NCI-H446 treated with DMSO at 0.1 percent for 48 hours (cell line): ENCODE results near the gene NOXA1.
"Not testable (repeated sequence)": the region's sequence is repeated elsewhere in the genome, so short reads cannot be mapped to it uniquely, and the experiment has no call there.

Source experiments
- DNase-seq: peaks from one replicate; lab custom pipeline; 2025; lab: John Stamatoyannopoulos, UW

The NOXA1 gene

DNA sequence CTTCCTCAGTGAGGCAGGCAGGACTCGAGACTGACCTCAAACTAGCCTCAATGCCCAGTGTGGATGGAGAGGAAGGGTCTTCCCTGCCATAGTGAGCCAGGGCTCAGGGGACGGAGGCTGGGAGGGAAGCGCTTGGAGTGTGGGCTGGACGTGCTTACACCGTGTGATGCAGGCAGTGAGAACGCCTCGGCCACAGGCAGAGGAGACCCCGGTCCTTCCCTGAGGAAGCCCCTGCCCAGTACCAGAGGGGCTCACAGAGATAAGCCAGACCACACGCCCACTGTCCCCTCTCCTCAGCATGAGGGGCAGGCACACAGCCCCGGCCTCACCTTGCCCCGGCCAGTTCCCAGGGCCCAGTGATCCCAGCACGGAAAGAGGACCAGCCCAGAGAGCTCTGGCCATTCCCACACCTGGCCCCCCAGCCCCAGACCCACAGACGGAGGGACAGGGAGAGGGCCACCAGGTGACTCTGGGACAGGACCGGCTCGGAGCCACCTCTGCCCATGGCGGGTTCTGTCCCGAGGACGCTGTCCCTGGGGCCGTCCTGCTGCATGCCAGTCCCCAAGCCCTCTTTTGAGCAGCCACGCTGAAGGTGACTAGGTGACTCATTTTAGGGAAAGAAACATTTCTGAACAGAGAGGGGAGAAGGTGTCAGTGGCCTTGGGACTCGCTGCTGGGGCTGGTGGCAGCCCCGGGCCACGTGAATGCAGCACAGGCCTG lies 42.0 kb downstream of the NOXA1 start:
- no peak for DNase-seq

DNA sequence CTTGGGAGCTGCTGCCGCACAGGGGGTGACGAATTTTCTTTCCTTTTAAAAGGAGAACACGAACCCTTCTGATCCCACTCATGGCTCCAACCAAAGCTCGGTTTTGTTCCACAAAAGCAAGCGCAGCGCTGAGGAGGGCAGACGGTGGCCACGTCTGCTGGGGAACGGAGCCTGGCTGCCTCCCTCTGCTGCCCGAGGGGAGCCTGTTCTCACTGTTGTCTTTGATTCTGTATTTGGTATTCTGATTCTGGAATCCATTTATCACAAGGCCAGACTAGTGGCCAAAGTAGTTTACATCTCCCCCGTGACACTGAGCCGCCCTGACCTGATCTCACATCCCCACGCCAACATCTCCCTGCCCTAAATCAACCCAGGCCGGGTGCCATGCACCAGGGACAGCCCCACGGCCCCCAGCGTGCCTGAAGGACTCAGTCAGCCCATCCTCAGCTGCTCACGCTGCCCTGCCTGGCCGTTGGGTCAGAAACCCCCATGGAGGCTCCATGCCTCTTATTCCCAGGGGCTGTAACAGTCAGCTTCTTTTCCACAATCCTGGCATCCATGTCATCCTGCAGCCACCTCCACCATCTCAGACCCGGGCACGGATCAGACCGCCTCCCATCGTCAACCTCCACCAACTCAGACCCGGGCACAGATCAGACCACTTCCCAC lies 42.7 kb downstream of the NOXA1 start:
- DNase-seq, result no peak

DNA sequence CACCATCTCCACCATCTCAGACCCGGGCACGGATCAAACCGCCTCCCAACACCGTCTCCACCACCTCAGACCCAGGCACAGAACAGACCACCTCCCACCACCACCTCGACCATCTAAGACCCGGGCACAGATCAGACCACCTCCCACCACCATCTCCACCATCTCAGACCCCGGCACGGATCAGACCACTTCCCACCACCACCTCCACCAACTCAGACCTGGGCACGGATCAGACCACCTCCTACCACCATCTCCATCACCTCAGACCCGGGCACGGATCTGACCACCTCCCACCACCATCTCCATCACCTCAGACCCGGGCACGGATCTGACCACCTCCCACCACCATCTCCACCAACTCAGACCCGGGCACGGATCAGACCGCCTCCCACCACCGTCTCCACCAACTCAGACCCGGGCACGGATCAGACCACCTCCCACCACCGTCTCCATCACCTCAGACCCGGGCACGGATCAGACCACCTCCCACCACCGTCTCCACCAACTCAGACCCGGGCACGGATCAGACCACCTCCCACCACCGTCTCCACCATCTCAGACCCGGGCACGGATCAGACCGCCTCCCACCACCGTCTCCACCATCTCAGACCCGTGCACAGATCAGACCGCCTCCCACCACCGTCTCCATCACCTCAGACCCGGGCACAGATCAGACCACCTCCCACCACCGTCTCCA lies 43.3 kb downstream of the NOXA1 start:
- DNase-seq, result not testable (repeated sequence)

DNA sequence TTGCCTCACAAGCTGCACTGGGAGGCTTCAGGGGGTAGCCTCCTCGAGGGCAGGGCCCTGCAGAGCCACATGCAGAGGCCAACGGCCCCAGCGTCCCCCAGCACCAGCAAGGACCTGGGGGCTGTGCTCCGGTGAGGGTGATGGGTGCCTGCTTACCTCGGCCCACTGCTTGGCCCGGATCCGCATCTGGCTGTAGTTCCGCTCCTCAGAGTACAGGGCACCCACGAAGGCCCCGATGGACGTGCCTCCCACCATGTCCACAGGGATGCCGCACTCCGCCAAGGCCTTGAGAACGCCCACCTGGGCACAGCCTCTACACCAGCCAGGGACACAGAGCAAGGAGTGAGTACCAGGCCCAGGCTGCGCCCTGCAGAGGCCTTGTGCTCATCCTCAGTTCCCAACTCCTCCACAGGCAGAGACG lies 44.0 kb downstream of the NOXA1 start:
- DNase-seq, result no peak

DNA sequence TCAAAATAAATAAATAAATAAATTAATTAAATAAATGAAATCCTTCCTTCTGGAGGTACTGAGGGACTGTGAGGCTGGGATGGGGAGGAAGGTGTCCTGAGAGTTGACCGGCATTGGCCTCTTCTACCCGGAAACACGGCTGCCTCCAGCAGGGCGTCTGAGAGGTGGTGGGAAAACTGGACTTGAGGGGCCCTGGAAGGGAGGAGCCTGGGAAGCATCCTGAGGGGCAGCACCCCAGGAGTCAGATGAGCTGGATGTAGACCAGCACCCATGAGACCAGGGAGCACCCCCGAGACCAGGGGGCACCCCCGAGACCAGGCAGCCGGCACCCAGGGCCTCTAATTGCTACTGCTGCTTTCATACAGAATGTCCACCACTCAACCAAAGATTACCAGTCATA lies 44.7 kb downstream of the NOXA1 start:
- DNase-seq, result no peak

DNA sequence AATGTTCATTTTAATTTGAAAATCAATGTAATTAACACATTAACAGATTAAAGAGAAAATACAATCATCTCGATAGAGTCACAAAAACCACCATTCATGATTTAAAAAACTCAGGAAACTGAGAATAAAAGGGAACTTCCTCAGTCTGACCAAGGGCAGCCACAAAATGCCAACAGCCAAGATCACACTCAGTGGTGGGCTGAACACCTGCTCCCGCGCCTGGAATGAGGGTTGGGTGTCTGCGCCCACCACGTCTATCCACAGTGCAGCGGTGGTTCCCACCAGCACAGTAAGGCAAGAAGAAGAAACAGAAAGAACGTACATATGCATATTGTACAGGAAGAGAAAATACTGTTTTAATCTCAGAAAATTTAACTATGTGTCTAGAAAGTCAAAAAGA lies 47.6 kb downstream of the NOXA1 start:
- DNase-seq, result no peak

DNA sequence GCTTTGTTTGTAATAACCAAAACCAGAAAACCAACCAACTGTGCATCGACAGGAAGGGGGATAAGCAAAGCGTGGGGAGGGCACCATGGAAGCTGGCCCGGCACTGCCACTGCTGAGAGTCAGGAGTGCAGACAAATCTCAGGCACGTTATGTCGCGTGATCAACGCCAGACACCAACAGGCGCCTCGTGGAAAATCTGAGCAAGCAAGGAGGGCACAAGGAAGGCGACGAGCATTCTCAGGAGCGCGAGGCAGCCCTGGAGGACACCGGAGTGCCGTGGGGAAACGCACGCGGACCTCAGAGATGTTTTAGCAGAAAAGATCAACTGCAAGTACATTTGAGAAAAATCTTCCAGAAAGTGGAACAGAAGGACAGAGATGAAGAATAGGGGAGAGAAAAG lies 51.1 kb downstream of the NOXA1 start:
- DNase-seq, result no peak

DNA sequence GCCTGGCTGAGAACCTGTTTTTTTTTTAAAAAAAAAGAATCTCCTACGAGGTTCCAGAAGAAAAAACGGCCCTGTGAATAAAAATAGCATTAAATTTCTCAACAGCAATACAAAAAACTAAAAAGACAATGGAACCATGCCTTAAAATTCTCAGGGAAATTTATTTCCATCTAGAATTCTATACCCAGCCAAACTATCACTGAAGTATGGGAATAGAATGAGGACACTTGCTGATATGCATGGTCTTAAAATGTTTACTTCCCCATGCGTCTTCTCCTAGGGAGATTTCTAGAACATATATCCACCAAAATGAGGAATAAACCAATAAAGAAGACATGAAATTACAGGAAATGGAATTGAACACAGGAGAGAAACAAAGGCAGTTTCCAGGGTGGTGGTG lies 52.5 kb downstream of the NOXA1 start:
- no peak for DNase-seq

DNA sequence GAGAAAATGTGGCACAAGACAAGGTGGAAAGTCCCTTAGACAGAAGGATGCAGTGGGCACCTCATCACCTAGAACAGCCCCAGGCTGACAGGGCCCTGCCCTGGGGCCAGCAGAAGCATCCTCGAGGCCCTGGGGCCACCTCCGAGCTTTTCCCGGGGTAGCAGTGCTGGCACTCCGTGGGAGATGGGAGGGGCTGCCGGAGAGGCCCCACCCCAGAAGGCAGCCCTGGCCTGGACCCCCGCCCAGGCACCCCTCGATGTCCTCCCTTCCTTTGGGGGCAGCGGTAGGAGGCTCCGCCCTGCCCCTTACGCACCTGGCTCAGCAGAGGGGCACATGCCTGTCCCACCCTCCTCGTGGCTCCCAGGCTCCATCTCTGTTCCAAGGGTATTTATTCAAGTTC lies 53.7 kb downstream of the NOXA1 start:
- DNase-seq, result no peak

DNA sequence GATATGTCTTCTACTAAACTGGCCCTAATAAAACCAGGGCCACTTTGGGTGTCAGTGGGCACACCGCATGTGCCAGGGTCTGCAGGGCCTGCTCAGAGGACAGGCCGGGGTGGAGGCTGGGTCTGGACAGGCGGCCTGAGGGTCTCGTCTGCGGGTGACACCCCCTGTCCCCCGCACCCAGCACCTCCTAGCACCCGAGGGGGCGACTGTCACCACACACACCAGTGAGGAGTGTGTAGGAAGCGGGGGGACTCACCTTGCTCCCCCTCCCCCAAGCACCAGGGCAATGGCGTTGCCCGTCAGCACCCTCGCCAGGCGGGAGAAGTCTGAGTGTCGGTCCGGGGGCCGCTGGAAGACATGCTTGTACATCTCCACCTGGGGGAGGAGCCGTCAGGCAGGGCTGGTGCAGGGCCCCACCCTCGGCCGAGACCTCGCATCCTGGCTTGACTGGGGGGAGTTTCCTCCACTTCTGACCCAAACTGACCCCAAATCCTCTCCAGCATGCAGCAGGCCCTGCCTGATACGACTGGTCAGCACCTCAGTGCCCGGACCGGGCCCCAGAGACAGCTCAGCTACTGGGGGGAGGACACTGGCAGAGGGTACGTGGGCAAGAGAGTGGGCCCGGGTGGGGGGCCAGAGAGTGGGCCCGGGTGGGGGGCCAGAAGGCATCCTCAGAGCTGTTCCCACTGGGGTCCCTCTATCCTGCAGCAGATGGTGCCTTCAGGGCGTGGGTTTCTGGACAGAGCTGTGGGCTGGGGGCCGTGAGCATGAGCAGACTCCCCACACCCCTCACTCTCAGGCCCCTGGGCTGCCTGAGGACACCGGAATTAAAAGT lies 54.8 kb downstream of the NOXA1 start:
- DNase-seq, result no peak

DNA sequence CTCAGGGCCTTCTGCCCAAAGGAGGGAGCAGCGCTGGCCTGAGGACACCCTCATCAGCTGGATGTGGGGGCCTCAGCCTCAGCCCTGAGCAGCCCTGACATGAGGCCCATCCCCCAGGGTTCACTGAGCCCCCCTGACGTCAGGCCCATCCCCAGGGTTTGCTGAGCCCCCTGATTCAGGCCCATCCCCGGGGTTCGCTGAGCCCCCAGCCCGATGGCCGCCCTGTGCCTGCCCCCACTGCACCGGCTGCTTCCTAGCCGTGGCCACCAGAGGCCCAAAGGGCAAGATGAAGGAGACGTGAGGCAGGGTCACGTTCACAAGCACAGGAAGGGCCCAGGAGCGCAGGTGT lies 55.4 kb downstream of the NOXA1 start:
- no peak for DNase-seq

DNA sequence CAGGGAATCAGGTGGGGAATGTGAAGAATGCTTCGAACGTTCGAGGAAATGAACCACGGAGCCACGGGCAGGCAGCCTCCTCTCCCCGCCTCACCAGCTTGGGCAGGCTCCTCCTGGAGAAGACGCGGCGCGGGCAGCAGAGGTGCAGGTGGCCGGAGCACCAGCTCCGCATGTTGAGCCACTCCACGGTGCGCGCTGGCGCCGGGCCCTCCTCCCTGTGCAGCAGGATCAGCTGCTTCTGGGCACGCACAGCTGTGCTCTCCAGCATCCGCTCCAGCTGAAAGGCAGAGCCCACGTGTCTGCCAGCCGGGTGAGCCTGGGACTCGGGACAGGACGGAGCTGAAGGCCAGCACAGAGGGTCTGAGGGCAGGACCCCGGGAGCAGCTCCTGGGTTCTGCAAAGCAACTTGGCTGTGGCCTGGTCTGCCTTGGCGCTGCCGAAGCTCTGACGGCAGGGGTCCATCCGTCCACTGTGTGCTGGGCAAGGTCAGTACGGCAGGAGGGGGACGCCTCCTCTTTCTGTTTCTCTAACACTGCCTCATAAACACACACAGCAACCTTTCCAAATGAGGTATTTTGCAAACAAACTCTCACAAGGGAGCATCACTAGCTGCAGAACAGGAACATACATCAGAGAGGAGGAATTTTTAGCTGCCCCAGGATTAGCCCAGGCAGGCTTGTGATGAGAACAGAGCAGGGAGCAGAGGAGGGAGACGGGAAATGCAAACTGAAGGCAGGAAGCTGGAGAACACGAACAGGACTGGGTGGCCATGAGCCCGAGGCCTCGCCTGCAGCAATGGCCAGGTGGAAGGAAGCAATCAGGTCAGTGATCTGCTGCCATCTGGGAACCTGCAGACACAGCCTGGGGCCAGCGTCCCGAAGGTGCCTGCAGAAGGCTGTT lies 56.0 kb downstream of the NOXA1 start:
- no peak for DNase-seq

DNA sequence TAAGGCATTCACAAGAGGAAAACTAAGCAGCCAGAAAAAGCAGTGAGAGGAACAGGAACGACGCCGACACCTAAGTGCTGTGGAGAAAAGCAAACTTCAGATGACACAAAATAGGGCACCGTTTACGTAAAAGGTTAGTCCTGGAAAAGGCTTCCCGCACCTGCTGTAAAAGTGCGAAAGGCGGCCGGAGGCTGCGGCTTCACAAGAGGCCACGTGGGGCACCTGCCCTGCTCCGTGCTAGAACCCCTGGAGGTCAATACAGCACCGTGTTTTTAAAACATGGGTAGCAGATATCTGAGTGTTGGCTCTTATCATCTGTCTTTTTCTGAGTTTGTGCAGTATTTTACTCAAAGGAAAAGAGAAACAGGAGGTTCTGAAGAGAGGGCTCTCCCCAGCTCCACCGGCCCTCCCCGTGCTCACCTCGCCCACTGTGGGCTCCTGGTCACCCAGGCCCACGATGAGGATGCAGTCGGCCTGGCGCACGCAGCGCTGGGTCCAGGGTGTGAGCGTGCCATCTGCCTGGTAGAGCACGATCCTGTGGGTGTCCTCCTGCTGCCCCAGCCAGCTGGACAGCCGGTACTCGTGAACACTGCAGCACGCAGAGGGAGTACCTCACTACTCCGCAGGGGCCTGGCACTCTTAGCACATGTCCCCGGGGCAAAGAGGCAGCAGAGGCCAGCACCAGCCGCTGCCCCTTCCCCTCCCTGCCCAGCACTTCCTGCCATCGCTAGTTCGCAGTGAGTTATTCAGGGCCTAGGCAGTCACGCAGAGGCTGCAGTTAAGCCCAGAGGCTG lies 56.9 kb downstream of the NOXA1 start:
- DNase-seq, result no peak

DNA sequence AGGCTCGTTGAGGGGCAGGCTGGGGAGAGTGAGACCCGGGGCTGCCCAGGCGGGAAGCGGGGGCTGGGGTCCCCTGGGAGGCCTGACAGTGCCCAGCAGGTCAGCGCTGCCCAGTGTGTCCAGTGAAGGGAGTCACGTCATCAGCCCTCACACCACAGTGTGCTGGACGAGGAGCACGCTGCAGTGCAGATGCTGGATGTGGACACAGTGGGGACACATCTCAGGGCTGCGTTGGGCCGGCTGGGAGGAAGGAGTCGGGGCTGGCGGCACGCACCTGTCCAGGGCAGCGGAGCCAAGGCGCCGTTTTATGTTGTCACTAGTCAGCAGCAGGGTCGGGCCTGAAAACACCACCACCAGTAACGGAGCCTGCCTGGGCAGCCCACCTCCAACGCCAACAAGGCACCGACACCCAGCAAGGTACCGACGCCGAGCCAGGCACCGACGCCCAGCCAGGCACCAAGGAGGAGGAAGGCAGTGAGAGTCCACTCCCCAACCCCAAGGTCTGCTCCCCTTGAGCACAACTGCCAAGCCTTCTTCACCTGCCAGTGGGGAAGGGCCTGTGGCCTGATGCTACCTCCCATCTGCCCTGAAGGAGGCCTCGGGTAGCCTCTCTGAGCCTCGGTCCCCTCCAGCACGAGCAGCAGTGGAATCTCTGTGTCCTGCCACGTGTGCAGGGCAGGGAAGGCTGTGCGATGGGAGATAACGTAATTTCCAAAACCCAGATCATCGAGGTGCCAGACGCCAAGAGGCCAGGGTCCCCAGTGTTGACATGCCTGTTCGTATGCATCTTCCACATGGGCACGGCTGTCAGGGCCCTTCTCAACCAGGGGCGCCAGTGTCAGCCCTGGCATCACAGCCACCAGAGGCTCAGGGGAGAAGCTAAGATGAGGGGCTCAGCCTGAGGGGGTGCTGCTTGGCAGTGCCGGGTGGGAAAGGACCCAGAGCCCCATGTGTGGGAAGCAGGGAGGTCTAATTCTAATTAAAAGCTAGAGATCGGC lies 57.8 kb downstream of the NOXA1 start:
- DNase-seq, result no peak

DNA sequence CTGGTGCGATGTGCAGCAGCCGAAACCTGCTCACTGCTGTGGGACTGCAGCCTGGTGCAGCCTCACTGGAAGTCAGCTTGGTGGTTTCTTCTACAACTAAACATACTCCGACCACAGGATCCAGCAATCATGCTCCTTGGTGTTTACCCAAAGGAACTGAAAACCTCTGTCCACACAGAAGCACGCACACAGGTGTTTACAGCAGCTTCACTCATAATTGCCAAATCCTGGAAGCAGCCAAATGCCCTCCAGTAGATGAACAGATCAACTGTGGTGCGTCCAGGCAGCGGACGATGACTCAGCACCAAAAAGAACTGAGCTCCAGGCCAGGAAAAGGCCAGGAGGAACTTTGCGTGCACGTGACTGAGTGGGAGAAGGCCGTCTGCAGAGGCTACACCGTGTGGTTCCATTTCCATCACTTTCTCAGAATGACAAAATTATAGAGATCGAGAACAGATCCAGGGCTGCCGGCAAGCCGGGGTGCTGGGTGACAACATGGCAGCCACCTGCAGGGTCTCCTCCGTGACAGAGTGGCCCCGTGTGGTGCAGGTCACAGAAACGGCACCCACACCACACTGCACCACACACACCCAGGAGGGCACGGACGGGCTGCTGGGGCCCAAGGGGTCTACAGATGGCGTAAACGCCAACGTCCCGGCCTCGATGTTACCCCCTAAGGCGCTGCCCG lies 59.0 kb downstream of the NOXA1 start:
- DNase-seq, result no peak
